HG02678 (cell line): Measurements from ENCODE around the gene SLC26A11.
"Not testable (repeated sequence)": the region's sequence is repeated elsewhere in the genome, so short reads cannot be mapped to it uniquely, and the experiment has no call there.

Experiments
- ATAC-seq: cut with Tn5 transposase; IDR thresholded peaks from one replicate; pipeline ENCODE4 v1.9.1; 2021; ENCODE audit warnings: mild to moderate bottlenecking, moderate library complexity; ENCODE audit not compliant: unreplicated experiment

The SLC26A11 gene

DNA sequence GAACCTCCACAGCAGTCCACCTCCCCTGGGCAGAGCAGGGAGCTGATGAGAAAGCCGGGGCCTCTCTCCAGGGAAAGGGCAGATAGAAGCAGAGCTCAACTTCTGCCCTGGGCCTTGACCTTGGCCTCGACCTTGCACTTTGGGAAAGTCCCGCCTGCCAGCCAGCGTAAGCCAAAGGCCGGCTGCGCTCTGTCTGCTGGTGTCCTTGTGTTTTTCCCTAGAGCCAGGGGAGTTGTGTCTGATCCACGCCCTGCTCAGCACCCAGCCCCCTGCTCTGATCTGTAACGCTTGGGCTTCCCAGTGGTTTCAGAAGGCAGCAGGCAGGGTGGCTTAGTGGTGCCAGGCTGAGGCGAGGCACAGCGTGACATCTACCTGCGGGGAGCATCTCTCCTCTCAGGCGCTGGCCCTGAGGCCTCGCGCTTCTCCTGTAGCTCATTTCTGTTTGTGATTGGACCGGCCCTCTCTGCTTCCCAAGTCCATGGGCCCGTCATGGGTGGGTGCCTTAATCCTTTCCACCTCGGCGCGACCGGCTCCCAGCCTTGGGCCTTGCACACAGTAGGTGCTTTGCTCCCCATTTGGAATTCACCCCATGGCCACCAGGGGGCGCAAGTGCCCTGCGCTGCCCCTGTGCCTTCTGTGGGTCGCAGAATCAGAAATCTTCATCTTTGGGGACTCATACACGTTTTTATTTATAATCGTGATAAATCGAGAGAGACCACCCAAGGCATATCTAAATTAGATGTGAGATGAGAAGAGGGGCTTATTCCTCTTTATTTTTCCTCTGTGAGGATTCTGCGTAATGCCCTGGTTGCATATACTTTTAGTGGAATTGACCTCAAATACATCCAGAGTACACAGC is 24.3 kb upstream of the SLC26A11 start:
- ATAC-seq, result no peak

DNA sequence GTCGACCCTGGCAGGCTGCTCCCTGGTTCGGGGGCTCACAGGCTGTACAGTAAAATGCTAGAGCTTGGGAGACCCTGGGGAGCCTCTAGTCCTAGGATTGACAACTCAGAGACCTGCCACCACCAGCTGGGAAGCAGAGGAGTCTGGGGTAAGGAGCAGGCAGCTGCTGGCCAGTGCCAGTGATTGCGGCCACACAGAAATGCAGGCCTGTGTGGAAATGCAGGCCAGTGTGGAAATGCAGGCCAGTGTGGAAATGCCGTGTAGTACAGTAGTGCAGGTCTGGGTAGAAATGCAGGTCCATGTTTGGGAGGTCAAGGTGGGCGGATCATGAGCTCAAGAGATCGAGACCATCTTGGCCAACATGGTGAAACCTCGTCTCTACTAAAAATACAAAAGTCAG is 23.6 kb upstream of the SLC26A11 start:
- no peak for ATAC-seq

DNA sequence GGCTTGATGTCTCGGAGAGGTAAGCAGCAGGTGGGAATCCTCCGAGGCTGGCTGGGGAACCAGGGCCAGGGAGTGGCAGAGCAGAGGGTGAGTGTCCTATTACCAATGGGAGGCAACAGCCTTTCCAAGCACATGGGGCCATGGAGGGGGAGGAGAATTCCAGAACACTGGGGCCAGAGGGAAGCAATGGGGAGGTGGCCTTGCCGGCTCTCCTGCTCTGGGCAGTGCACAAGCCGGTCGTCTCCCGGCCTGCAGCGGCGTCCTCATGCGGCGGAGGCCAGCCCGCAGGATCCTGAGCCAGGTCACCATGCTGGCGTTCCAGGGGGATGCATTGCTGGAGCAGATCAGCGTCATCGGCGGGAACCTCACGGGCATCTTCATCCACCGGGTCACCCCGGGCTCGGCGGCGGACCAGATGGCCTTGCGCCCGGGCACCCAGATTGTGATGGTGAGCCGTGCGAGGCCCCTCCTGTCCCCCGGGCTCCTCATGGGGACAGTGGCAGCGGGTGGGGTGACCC is 22.0 kb upstream of the SLC26A11 start:
- ATAC-seq, result no peak

DNA sequence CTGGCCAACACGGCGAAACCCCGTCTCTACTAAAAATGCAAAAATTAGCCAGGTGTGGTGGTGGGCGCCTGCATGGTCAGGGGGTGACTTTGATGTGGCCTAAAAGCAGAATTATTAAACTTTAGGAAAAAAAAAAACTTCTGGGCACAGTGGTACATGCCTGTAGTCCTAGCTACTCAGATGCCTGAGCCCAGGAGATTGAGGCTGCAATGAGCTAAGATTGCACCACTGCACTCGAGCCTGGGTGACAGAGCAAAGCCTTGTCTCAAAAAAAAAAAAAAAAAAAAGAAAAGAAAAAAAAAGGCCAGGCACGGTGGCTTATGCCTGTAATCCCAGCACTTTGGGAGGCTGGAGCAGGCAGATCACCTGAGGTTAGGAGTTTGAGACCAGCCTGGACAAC is 20.9 kb upstream of the SLC26A11 start:
- not testable (repeated sequence) for ATAC-seq

- ATAC-seq, result no peak
Observed at GRCh38 chr17:80201446-80201845, 18.8 kb upstream of the SLC26A11 start.

GRCh38 chr17:80202197-80202596 is 18.0 kb upstream of the SLC26A11 start:
- no peak for ATAC-seq

- no peak for ATAC-seq
Observed at GRCh38 chr17:80203471-80203963, 16.7 kb upstream of the SLC26A11 start.

DNA sequence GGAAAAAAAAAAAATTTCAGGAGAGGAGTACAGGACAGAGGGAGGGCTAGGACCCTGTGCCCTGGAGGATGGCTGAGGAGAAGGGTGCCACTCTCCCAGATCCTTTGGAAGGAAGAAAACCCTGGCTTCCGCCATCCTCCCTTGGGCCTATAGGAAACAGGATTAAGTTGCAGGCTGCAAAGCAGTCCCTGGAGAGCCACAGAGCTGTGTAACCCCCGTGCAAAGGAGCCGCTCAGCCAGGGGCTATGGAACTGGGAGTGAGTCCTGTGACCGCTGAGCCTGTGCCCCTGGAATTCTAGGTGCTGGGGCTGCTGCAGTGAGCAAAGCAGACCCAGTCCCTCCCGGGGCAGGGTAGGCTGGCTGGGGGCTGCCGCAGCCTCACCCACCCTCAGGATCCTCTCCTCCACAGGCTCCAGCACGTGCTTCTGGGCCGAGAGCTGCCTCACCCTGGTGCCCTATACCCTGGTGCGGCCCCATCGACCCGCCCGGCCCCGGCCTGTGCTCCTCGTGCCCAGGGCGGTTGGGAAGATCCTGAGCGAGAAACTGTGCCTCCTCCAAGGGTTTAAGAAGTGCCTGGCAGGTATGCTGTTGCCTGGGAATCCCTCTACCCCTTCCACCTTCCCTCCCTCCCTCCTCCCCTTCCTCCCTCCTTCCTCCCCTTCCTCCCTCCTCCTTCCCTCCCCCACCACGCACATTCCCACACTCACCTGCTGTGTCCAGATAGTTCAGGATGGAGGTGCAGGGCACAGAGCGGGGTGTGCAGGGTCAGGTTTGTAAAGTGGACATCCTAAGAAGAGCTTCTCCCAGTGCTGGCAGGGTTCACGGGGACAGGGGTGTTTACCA is 15.4 kb upstream of the SLC26A11 start:
- no peak for ATAC-seq

- no peak for ATAC-seq
Observed at GRCh38 chr17:80205811-80206210, 14.4 kb upstream of the SLC26A11 start.

DNA sequence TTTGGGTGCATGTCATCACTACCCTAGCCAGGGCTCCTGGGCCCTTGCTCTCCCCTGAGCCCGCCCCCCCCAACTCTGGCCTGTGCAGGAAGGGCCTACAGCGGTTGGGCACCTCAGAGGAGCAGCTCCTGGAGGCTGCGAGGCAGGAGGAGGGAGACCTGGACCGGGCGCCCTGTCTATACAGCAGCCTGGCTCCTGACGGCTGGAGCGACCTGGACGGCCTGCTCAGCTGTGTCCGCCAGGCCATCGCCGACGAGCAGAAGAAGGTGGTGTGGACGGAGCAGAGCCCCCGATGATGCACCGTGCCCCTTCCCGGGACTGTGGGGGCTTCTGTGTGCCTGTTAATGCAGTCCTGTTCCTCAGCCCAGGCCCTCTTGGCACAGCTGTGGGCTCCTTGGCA is 12.2 kb upstream of the SLC26A11 start:
- ATAC-seq, result no peak

GRCh38 chr17:80209765-80210164 is 10.5 kb upstream of the SLC26A11 start:
- no peak for ATAC-seq

DNA sequence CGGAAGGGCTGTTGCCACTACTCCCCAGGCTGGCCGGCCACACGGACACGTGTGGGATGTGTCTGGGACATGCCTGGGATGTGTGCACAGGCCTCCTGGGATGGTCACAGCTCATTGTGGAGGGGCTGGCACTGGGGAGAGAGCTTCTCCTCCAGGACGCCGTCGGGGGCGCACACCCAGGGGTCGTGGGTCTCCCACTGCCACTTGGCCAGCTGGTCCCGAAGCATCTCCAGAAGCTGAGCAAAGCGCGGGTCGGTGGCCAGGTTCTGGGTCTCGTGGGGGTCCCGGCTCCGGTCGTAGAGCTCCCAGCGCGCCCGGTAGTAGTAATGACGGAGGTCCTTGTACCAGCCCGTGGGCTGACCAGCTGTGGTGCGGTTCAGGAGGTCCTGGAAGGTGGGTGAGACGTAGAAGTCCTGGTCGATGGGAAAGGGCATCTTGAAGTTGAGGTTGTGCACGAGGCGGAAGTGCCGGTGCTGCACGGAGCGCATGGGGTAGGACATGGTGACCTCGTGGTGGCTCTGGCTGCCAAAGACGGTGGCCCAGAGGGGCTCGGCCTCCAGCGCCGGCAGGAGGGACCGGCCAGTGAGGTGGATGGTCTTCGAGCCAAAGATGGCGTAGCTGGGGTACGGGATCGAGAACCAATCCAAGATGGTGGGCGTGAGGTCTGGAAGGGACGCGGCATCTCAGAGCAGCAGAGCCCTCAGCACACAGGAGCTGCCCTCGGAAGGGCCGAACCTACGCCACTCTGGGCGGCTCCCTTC is 9.7 kb upstream of the SLC26A11 start:
- no peak for ATAC-seq

DNA sequence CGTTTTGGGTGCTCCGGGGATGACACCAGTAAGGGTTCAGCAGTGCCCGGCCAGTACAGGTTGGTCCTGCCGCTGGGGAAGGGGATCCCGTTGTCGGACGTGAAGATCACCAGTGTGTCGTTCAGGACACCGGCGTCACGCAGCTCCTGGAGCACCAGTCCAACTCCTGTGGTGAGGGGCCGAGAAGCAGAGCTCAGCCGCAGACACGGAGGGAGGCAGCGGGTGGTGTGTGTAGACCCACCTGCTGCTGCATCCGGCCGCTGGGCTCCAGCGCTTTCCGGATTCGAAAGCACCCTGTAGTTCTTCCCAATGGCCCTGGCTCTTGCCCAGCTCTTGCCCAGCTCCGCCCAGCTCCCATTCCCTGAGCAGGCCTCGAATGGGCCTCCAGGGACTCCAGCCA is 8.1 kb upstream of the SLC26A11 start:
- ATAC-seq, result no peak

DNA sequence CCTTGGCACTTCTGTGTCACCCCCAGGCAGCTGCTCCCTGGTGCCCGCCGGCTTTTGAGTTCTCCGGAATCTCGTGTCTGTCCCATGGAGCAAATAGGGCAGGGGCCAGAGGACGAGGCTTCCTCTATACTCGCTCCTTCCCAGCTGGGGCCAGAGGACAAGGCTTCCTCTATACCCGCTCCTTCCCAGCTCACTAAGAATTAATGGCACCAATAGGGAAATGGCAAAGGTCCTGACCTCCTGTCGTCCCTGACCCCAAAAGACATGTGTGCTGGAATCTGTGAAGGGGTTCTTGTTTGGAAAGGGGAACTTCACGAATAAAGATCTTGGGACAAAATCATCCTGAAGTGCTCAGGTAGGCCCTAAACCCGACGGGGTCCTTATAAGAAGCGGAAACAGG is 7.7 kb upstream of the SLC26A11 start:
- no peak for ATAC-seq

GRCh38 chr17:80212962-80213642 is 7.1 kb upstream of the SLC26A11 start:
- no peak for ATAC-seq

DNA sequence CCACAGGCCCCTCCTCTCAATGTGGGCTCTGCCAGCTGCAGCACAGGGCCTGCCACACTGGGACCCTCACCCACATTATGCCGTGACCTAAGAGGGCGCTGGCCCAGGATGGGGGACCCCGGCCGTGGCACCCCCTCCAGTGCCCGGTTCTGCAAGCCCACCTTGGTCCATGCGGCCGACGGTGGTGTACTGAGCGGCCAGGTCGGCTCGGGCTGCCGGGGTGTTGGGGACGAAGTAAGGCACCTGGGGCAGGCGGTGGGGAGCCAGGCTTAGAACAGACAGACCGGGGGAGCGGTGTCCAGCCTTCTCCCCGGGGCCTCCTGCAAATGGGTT is 6.6 kb upstream of the SLC26A11 start:
- no peak for ATAC-seq

DNA sequence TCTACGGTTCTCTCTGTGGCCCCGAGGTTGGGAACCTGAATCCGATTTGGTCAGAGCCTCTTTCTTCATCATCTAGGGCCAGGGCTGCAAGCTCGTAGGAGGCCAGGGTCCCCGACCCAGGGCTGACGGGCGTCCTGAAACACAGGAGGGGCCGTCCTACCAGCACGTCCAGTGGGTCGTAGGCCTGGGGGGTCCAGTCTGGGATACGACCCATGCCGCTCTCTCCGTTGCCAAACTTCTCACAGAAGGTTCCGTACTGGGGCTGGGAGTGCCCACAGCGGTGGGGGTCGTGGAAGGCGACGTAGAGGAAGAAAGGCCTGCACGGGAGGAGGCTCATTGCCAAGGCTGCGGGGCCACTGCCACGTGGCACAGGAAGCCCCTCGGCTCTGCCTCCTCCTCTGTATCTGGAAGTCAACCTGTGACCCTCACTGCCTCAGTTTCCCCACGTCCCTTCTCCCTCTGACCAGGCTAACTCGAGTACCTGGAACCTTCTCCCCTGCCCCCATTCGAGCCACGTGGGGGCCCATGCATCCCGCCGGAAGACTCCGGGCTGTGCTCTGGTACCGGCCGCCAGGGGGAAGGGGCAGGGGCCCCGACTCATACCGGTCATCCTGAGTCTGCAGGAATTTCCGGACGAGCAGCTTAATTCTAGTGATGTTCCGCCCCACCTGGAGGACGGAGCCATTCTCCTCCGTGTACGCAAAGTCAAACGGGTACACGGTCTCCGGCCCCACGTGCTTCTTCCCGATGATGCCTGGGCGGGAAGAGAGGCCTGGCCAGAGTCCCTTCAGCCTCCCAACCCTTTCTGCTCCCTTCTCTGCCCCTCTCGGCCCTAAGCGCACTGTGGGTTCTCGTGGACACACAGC is 6.0 kb upstream of the SLC26A11 start:
- ATAC-seq, result no peak

- no peak for ATAC-seq
Observed at GRCh38 chr17:80214878-80215210, 5.4 kb upstream of the SLC26A11 start.
